K562 (cell line): ENCODE data around the gene PTBP2. TPM values are rescaled to one million over a fixed set of nuclear protein-coding genes. Genes with fewer than 3 reads are reported as not detected.

Experiments
- ATAC-seq: fragments of 200-7000 bp; cut with Tn5 transposase; 3 replicates; pipeline ENCODE4 v1.9.1; 2020; ENCODE audit warnings: moderate library complexity
- BruUV-seq: library from RNA; stranded (reverse); fragments of 400-500 nt; replicated peaks from 2 replicates; lab custom pipeline; 2021; lab: Mats Ljungman, UMichigan
- CTCF ChIA-PET: fragments of 300-600 bp; formaldehyde crosslinking; extraction: SDS; loops from one replicate; lab custom pipeline; 2021; ENCODE audit warnings: low intra/inter-chr PET ratio; lab: Yijun Ruan, JAX
- POLR2A ChIA-PET: fragments of 300-600, 350-650 bp; sonication (Branson Sonifier 250); formaldehyde crosslinking; extraction: SDS; loops from one replicate; lab custom pipeline; 2021; ENCODE audit warnings: antibody characterized with exemption, inconsistent platforms; lab: Yijun Ruan, JAX
- DNase-seq, 4 experiments: peaks; one replicate each; pipeline versions ENCODE4 v3.0.0 to v3.0.0-alpha.2; 2011 to 2018; ENCODE audit warnings: low spot score in 3 of 4, mixed read lengths in 3 of 4; ENCODE audit errors: extremely low read depth in 1 of 4
- FAIRE-seq: peaks from 2 replicates; lab custom pipeline; 2011; peaks lifted over from hg19 to GRCh38; lab: Jason Lieb, UNC
- H2AFZ ChIP-seq: 2 replicates; pipeline ENCODE4 v1.6.0; 2011; ENCODE audit warnings: low read depth, low read length, control low read depth, inconsistent platforms
- H3K27ac ChIP-seq: fragments of 200-600 bp; 3 replicates; pipeline ENCODE4 v1.8.0; 2011; ENCODE audit warnings: low read depth, mild to moderate bottlenecking, control low read depth, inconsistent platforms, low read length, moderate library complexity, mixed read lengths; ENCODE audit errors: extremely low read depth
- H3K27me3 ChIP-seq, 2 experiments: fragments of 300-600 bp in 1 of 2; 2 replicates in 1 of 2; 3 replicates in 1 of 2; pipeline versions ENCODE4 v1.6.0 to v1.8.0; 2011; ENCODE audit warnings: inconsistent platforms in 2 of 2, low read length in 2 of 2, mild to moderate bottlenecking in 1 of 2, mixed read lengths in 1 of 2, moderate library complexity in 1 of 2; ENCODE audit not compliant: control insufficient read depth in 2 of 2, insufficient read depth in 2 of 2
- H3K36me3 ChIP-seq: fragments of 300-600 bp; 3 replicates; pipeline ENCODE4 v1.8.0; 2011; ENCODE audit warnings: mild to moderate bottlenecking, low read length, inconsistent platforms; ENCODE audit not compliant: control insufficient read depth, insufficient read depth
- H3K4me1 ChIP-seq, 2 experiments: fragments of 200-600 bp in 1 of 2; replicated peaks in 1 of 2; 2 replicates in 1 of 2; 3 replicates in 1 of 2; pipeline versions ENCODE4 v1.5.1 to v1.8.0; 2011; ENCODE audit warnings: inconsistent platforms in 2 of 2, low read length in 2 of 2, mild to moderate bottlenecking in 1 of 2, mixed read lengths in 1 of 2, moderate library complexity in 1 of 2; ENCODE audit not compliant: control insufficient read depth in 2 of 2, insufficient read depth in 2 of 2
- H3K4me2 ChIP-seq: 2 replicates; pipeline ENCODE4 v1.6.1; 2011; ENCODE audit warnings: low read length, control low read depth, inconsistent platforms, mixed read lengths; ENCODE audit not compliant: insufficient read depth
- H3K4me3 ChIP-seq: fragments of 200-600 bp; sonication (generic), shearing (Covaris generic); 2 replicates; pipeline ENCODE4 v1.5.1; 2016; ENCODE audit warnings: control low read depth, inconsistent platforms
- H3K79me2 ChIP-seq: fragments of 200-600 bp; 3 replicates; pipeline ENCODE4 v1.8.0; 2011; ENCODE audit warnings: low read length, inconsistent platforms; ENCODE audit not compliant: control insufficient read depth, insufficient read depth
- H3K9ac ChIP-seq, 2 experiments: 2 replicates each; pipeline versions ENCODE4 v1.6.0 to v1.6.1; 2011; ENCODE audit warnings: low read depth in 2 of 2, low read length in 2 of 2, control low read depth in 1 of 2, inconsistent platforms in 1 of 2, mild to moderate bottlenecking in 1 of 2, mixed read lengths in 1 of 2; ENCODE audit not compliant: insufficient read depth in 1 of 2
- H3K9me1 ChIP-seq: one replicate; pipeline ENCODE4 v1.6.0; 2011; ENCODE audit warnings: inconsistent platforms, mild to moderate bottlenecking, low read length, moderate library complexity; ENCODE audit not compliant: control insufficient read depth, insufficient read depth
- H3K9me3 ChIP-seq: replicated peaks from 2 replicates; pipeline ENCODE4 v1.5.1; 2011; ENCODE audit warnings: low read depth, low read length, inconsistent platforms; ENCODE audit not compliant: control insufficient read depth, insufficient read depth
- H4K20me1 ChIP-seq: replicated peaks from 2 replicates; pipeline ENCODE4 v1.6.1; 2011; ENCODE audit warnings: low read length, inconsistent platforms, mixed read lengths; ENCODE audit not compliant: control insufficient read depth, insufficient read depth
- DACH1 ChIP-seq: fragments of 450-650 bp; IDR thresholded peaks from 2 replicates; pipeline ENCODE4 v1.6.1; 2018; ENCODE audit not compliant: partially characterized antibody
- FOXK1 ChIP-seq: sonication (generic); formaldehyde crosslinking; IDR thresholded peaks from 2 replicates; pipeline ENCODE4 v1.8.0; 2022; ENCODE audit warnings: missing genetic modification reagents, mild to moderate bottlenecking, borderline replicate concordance
- HMG20B ChIP-seq: fragments of 250-450 bp; sonication (Bioruptor Pico); IDR thresholded peaks from 2 replicates; pipeline ENCODE4 v1.5.0; 2021; ENCODE audit warnings: mild to moderate bottlenecking
- RAD21 ChIP-seq, 2 experiments: fragments of 250-450 bp in 1 of 2; fragments of 450-650 bp in 1 of 2; sonication (Bioruptor Pico) in 1 of 2; formaldehyde crosslinking in 1 of 2; IDR thresholded peaks in 1 of 2; conservative IDR thresholded peaks in 1 of 2; 2 replicates each; pipeline versions ENCODE4 v1.4.0 to v1.8.0; 2020 to 2022; ENCODE audit warnings: mild to moderate bottlenecking in 2 of 2, moderate library complexity in 1 of 2
- TEAD4 ChIP-seq, 2 experiments: sonication (generic) in 1 of 2; formaldehyde crosslinking in 1 of 2; IDR thresholded peaks; 2 replicates each; pipeline versions ENCODE4 v1.6.1 to v1.8.0; 2012 to 2022; ENCODE audit warnings: borderline replicate concordance in 1 of 2, inconsistent platforms in 1 of 2, low read length in 1 of 2, mild to moderate bottlenecking in 1 of 2, missing genetic modification reagents in 1 of 2
- ZNF121 ChIP-seq: sonication (generic); formaldehyde crosslinking; conservative IDR thresholded peaks from 2 replicates; pipeline ENCODE4 v1.8.0; 2022; ENCODE audit warnings: missing genetic modification reagents
- ZNF184 ChIP-seq: sonication (generic); formaldehyde crosslinking; IDR thresholded peaks from 2 replicates; pipeline ENCODE4 v1.5.0; 2020; ENCODE audit warnings: missing genetic modification reagents
- ZNF444 ChIP-seq: fragments of 250-450 bp; sonication (Bioruptor Pico); IDR thresholded peaks from 2 replicates; pipeline ENCODE4 v1.4.0; 2020; ENCODE audit warnings: mild to moderate bottlenecking, moderate library complexity
- ZNF668 ChIP-seq: fragments of 250-450 bp; sonication (Bioruptor Pico); IDR thresholded peaks from 2 replicates; pipeline ENCODE4 v1.8.0; 2022; ENCODE audit warnings: mild to moderate bottlenecking, inconsistent platforms
- WGBS: fragments of 100-300 bp; shearing (Covaris generic); methylation state at CpG from one replicate; pipeline ENCODE4 v1.1.6; 2016; ENCODE audit warnings: low coverage, mixed read lengths; ENCODE audit not compliant: insufficient coverage; ENCODE audit errors: missing lambda C conversion rate; 5-methylcytosine and 5-hydroxymethylcytosine counted together
- in situ Hi-C: fragments of 300-500 bp; cut with MboI; formaldehyde crosslinking; loops from 4 replicates; pipeline ENCODE4 v1.15.0; 2018; ENCODE audit warnings: inconsistent platforms, mixed read lengths
- intact Hi-C: fragments of 100-400 bp; cut with micrococcal nuclease; formaldehyde crosslinking; loops from 2 replicates; pipeline ENCODE4 v1.14.2; 2022
- polyA plus RNA-seq, 8 experiments: library from polyadenylated mRNA; depleted of rRNA in 4 of 8; stranded (reverse) in 5 of 8; unstranded in 3 of 8; fragments of >200 nt; fragmentation: Nextera tagmentation in 2 of 8; fragmentation: Illumina TruSeq in 1 of 8; extraction: Ambion mirVana in 2 of 8; extraction: Trizol in 1 of 8; gene quantifications; 2 replicates each; pipeline versions ENCODE4 v1.2.1 to v1.2.3, GENCODE V29; 2011 to 2014; ENCODE audit warnings: inconsistent platforms in 1 of 8, missing spikeins in 1 of 8
- total RNA-seq, 7 experiments: library from RNA; depleted of rRNA in 6 of 7; stranded (reverse); fragments of >200 nt in 6 of 7; fragmentation: Illumina TruSeq in 2 of 7; extraction: Trizol in 2 of 7; gene quantifications; 2 replicates each; pipeline versions ENCODE4 v1.2.1 to v1.2.3, GENCODE V29; 2011 to 2021; ENCODE audit warnings: low replicate concordance in 1 of 7
- TF ChIP-seq, protein P1 (sequence below): fragments of 200-800 bp; sonication (Bioruptor generic); IDR thresholded peaks from 2 replicates; pipeline ENCODE4 v1.6.1; 2017; ENCODE audit warnings: missing genetic modification characterization, missing compliant biosample characterization
- TF ChIP-seq, protein P2 (sequence below), 2 experiments: fragments of 450-650 bp in 1 of 2; sonication (generic) in 1 of 2; formaldehyde crosslinking in 1 of 2; IDR thresholded peaks in 1 of 2; conservative IDR thresholded peaks in 1 of 2; 2 replicates each; pipeline versions ENCODE4 v1.6.1 to v1.8.1; 2016 to 2023; ENCODE audit warnings: mild to moderate bottlenecking in 2 of 2, moderate library complexity in 2 of 2, inconsistent platforms in 1 of 2, missing genetic modification reagents in 1 of 2
- TF ChIP-seq, protein P3 (sequence below): sonication (generic); formaldehyde crosslinking; IDR thresholded peaks from 2 replicates; pipeline ENCODE4 v1.8.0; 2022; ENCODE audit warnings: mild to moderate bottlenecking, missing genetic modification reagents

The PTBP2 gene
- total and polyA plus RNA-seq, 9 of the 15 experiments (the other 6 are each of a cell fraction or from before 2014, with no cell fraction given) = 9.8 to 30.6 (median 19.0) TPM

DNA sequence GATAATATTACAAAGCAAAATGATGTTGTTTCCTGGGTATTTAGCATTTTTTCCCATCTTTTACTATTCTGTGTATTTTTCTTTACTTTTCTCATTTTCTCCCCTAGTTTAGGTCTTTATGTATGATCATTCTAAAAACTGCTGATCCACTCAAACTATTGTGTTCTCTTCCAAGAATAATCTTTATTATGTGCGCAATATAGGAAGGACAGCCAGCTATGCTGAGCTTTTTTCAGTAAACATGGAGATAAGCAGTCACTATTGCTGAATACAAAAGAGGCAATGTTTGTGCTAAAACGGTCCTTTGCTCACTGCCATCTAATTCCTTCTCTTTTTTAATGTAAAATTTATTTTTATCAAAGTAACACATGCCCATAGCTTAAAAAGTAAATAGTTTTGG lies 6.7 kb upstream of the PTBP2 start:
- no peaks in the 10 kb centered on the region; a peak in 1 of 5 replicates for H3K27me3 ChIP-seq
- no peaks in the 10 kb centered on the region for H3K9me1 ChIP-seq
- BruUV-seq = no TSS peak
- ChIA-PET POLR2A (no interaction called here), CTCF (no interaction called here)
- H4K20me1 ChIP-seq = no peaks in the 10 kb centered on the region
- no peak for DNase-seq
- FAIRE-seq = no peak
- H2AFZ ChIP-seq = no peak overlapping the region
- H3K79me2 ChIP-seq = no peaks in the 10 kb centered on the region
- no peak overlapping the region for H3K4me2 ChIP-seq
- WGBS = 4% methylated on average over 2 of the region's 2 CpGs
- intact Hi-C loops (loop anchor here (10.0 kb wide), 1 partner anchor 1430 kb away; no protein-coding TSS in a partner anchor), in situ Hi-C loops (no loop called here)
- no peaks in the 10 kb centered on the region; a peak in 1 of 5 replicates for H3K4me1 ChIP-seq
- no peak overlapping the region for H3K9ac ChIP-seq
- H3K4me3 ChIP-seq = no peak overlapping the region
- H3K27ac ChIP-seq = no peak overlapping the region
- ATAC-seq = no peak
- H3K9me3 ChIP-seq = no peaks in the 10 kb centered on the region
- H3K36me3 ChIP-seq = no peaks in the 10 kb centered on the region
- TF ChIP-seq HMG20B (CRISPR knock-in tag) (no peak), ZNF121 (CRISPR knock-in tag) (no peak), RAD21 (CRISPR knock-in tag; conservative IDR thresholded peaks at IDR 0.05 in 1 of 2, IDR thresholded peaks at IDR 0.05 in 1 of 2) (no peak), FOXK1 (CRISPR knock-in tag) (no peak)

GRCh38 chr1:96715482-96715881 lies 6.1 kb upstream of the PTBP2 start:
- H3K27ac ChIP-seq = no peak overlapping the region
- ATAC-seq (no peak), DNase-seq (no peak), FAIRE-seq (no peak)
- H3K9me3 ChIP-seq = no peaks in the 10 kb centered on the region
- H3K4me1 ChIP-seq = no peaks in the 10 kb centered on the region; a peak in 1 of 5 replicates
- H3K9me1 ChIP-seq = no peaks in the 10 kb centered on the region
- H3K36me3 ChIP-seq = no peaks in the 10 kb centered on the region
- no peak overlapping the region for H3K4me2 ChIP-seq
- POLR2A ChIA-PET = no interaction called here
- H3K9ac ChIP-seq = no peak overlapping the region
- no peaks in the 10 kb centered on the region for H3K79me2 ChIP-seq
- no peaks in the 10 kb centered on the region for H4K20me1 ChIP-seq
- in situ Hi-C loops (no loop called here), intact Hi-C loops (loop anchor here (10.0 kb wide), 1 partner anchor 1431 kb away; no protein-coding TSS in a partner anchor)
- 0% methylated on average over 1 of the region's 1 CpG for WGBS
- H3K27me3 ChIP-seq = no peaks in the 10 kb centered on the region; a peak in 1 of 5 replicates
- no peak overlapping the region for H2AFZ ChIP-seq
- BruUV-seq = no TSS peak
- CTCF ChIA-PET = no interaction called here
- H3K4me3 ChIP-seq = no peak overlapping the region
- TF ChIP-seq DACH1 (no peak), TEAD4 (IDR thresholded peaks at IDR 0.05; ENCODE audit: low read length) (no peak), TEAD4 (CRISPR knock-in tag; IDR thresholded peaks at IDR 0.05; ENCODE audit: borderline replicate concordance) (no peak), ZNF184 (no peak), ZNF444 (no peak), ZNF668 (CRISPR knock-in tag) (no peak)
- TF ChIP-seq, protein P1, sequence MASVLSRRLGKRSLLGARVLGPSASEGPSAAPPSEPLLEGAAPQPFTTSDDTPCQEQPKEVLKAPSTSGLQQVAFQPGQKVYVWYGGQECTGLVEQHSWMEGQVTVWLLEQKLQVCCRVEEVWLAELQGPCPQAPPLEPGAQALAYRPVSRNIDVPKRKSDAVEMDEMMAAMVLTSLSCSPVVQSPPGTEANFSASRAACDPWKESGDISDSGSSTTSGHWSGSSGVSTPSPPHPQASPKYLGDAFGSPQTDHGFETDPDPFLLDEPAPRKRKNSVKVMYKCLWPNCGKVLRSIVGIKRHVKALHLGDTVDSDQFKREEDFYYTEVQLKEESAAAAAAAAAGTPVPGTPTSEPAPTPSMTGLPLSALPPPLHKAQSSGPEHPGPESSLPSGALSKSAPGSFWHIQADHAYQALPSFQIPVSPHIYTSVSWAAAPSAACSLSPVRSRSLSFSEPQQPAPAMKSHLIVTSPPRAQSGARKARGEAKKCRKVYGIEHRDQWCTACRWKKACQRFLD (CRISPR knock-in tag) = no peak
- TF ChIP-seq, protein P2, sequence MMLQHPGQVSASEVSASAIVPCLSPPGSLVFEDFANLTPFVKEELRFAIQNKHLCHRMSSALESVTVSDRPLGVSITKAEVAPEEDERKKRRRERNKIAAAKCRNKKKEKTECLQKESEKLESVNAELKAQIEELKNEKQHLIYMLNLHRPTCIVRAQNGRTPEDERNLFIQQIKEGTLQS (IDR thresholded peaks at IDR 0.05) = no peak
- TF ChIP-seq, protein P2 (CRISPR knock-in tag; conservative IDR thresholded peaks at IDR 0.05) = no peak
- TF ChIP-seq, protein P3, sequence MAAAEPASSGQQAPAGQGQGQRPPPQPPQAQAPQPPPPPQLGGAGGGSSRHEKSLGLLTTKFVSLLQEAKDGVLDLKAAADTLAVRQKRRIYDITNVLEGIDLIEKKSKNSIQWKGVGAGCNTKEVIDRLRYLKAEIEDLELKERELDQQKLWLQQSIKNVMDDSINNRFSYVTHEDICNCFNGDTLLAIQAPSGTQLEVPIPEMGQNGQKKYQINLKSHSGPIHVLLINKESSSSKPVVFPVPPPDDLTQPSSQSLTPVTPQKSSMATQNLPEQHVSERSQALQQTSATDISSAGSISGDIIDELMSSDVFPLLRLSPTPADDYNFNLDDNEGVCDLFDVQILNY (CRISPR knock-in tag) = no peak
